CD14-positive monocyte (primary cell): ENCODE results near the gene SCNN1B. TPM values are rescaled to one million over a fixed set of nuclear protein-coding genes. Genes with fewer than 3 reads are reported as not detected.

Source experiments
- DNase-seq, 3 donors: peaks; one replicate each; pipeline ENCODE4 v3.0.0-alpha.2; 2011 to 2022
- H2AFZ ChIP-seq: 2 replicates; pipeline ENCODE4 v1.6.0; 2012; ENCODE audit warnings: mild to moderate bottlenecking, low read depth, low read length, inconsistent platforms; ENCODE audit not compliant: insufficient read depth, poor library complexity, severe bottlenecking
- H3K27ac ChIP-seq, 2 donors: 1 replicate in 1 of 2; 2 replicates in 1 of 2; pipeline ENCODE4 v1.5.1; 2012 to 2013; ENCODE audit warnings: low read length in 2 of 2, control low read depth in 1 of 2, inconsistent platforms in 1 of 2, low read depth in 1 of 2, mild to moderate bottlenecking in 1 of 2
- H3K27me3 ChIP-seq, 2 donors: one replicate each; pipeline versions ENCODE4 v1.6.0 to v1.6.1; 2011 to 2013; ENCODE audit warnings: low read length in 2 of 2; ENCODE audit not compliant: control insufficient read depth in 2 of 2, insufficient read depth in 2 of 2
- H3K36me3 ChIP-seq, 2 donors: replicated peaks in 1 of 2; 1 replicate in 1 of 2; 2 replicates in 1 of 2; pipeline versions ENCODE4 v1.5.1 to v1.6.1; 2012 to 2013; ENCODE audit warnings: low read length in 2 of 2, control low read depth in 1 of 2, inconsistent platforms in 1 of 2, mild to moderate bottlenecking in 1 of 2; ENCODE audit not compliant: insufficient read depth in 2 of 2, control insufficient read depth in 1 of 2
- H3K4me1 ChIP-seq, 2 donors: 1 replicate in 1 of 2; 2 replicates in 1 of 2; pipeline versions ENCODE4 v1.5.1 to v1.6.1; 2012 to 2013; ENCODE audit warnings: low read length in 2 of 2, control low read depth in 1 of 2, inconsistent platforms in 1 of 2, mild to moderate bottlenecking in 1 of 2, moderate library complexity in 1 of 2; ENCODE audit not compliant: insufficient read depth in 2 of 2, control insufficient read depth in 1 of 2
- H3K4me2 ChIP-seq: replicated peaks from 2 replicates; pipeline ENCODE3; 2012; ENCODE audit warnings: low read length, moderate library complexity, mild to moderate bottlenecking; ENCODE audit not compliant: poor library complexity, severe bottlenecking; ENCODE audit errors: extremely low read depth
- H3K4me3 ChIP-seq, 3 experiments: fragments of 200-600 bp in 1 of 3; sonication (generic) in 1 of 3; replicated peaks in 1 of 3; 1 replicate in 2 of 3; 2 replicates in 1 of 3; pipeline ENCODE4 v1.5.1; 2011 to 2013; ENCODE audit warnings: low read length in 3 of 3, mild to moderate bottlenecking in 3 of 3, control low read depth in 2 of 3, low read depth in 2 of 3, inconsistent platforms in 1 of 3, moderate library complexity in 1 of 3
- H3K79me2 ChIP-seq: 2 replicates; pipeline ENCODE4 v1.6.0; 2012; ENCODE audit warnings: mild to moderate bottlenecking, control low read depth, inconsistent platforms, low read length, moderate library complexity; ENCODE audit not compliant: insufficient read depth
- H3K9ac ChIP-seq: 2 replicates; pipeline ENCODE4 v1.6.0; 2017; ENCODE audit warnings: low read length, mild to moderate bottlenecking; ENCODE audit not compliant: insufficient read depth, poor library complexity, severe bottlenecking
- H3K9me3 ChIP-seq, 2 donors: replicated peaks in 1 of 2; 1 replicate in 1 of 2; 2 replicates in 1 of 2; pipeline versions ENCODE4 v1.5.1 to v1.6.1; 2012 to 2013; ENCODE audit warnings: low read length in 2 of 2, control low read depth in 1 of 2; ENCODE audit not compliant: control insufficient read depth in 1 of 2, insufficient read depth in 1 of 2
- H4K20me1 ChIP-seq: 2 replicates; pipeline ENCODE4 v1.6.0; 2012; ENCODE audit warnings: mild to moderate bottlenecking, low read length, control low read depth, moderate library complexity; ENCODE audit not compliant: insufficient read depth
- H3K27ac Mint-ChIP-seq, 7 donors: one replicate each; pipeline ENCODE4 v1.8.0; 2020; ENCODE audit warnings: mild to moderate bottlenecking in 7 of 7, mixed read lengths in 7 of 7, moderate library complexity in 6 of 7, inconsistent platforms in 2 of 7
- H3K27me3 Mint-ChIP-seq, 3 donors: one replicate each; pipeline ENCODE4 v1.8.0; 2021 to 2022; ENCODE audit warnings: low read depth in 3 of 3, mild to moderate bottlenecking in 3 of 3, mixed read lengths in 3 of 3, moderate library complexity in 3 of 3, inconsistent platforms in 1 of 3
- H3K36me3 Mint-ChIP-seq, 2 donors: one replicate each; pipeline ENCODE4 v1.8.0; 2020; ENCODE audit warnings: mixed read lengths in 2 of 2, inconsistent platforms in 1 of 2, mild to moderate bottlenecking in 1 of 2
- H3K4me1 Mint-ChIP-seq: one replicate; pipeline ENCODE4 v1.8.0; 2020; ENCODE audit warnings: mild to moderate bottlenecking, mixed read lengths
- H3K4me3 Mint-ChIP-seq, 2 donors: one replicate each; pipeline ENCODE4 v1.8.0; 2020; ENCODE audit warnings: mild to moderate bottlenecking in 2 of 2, mixed read lengths in 2 of 2, moderate library complexity in 1 of 2
- H3K9me3 Mint-ChIP-seq, 7 donors: one replicate each; pipeline ENCODE4 v1.8.0; 2020 to 2022; ENCODE audit warnings: mixed read lengths in 7 of 7, mild to moderate bottlenecking in 6 of 7, moderate library complexity in 6 of 7, inconsistent platforms in 2 of 7
- CTCF ChIP-seq: fragments of 200-600 bp; IDR thresholded peaks from one replicate; pipeline ENCODE4 v1.8.0; 2022; ENCODE audit warnings: antibody characterized with exemption, mild to moderate bottlenecking
- WGBS: methylation state at CpG from one replicate; pipeline ENCODE4 v1.1.5; 2013; ENCODE audit warnings: missing lambda C conversion rate; ENCODE audit not compliant: insufficient coverage; 5-methylcytosine and 5-hydroxymethylcytosine counted together
- intact Hi-C, 2 donors: fragments of 100-400 bp; cut with micrococcal nuclease; formaldehyde crosslinking; loops; one replicate each; pipeline versions ENCODE4 v1.15.0 to v1.15.1; 2023
- polyA plus RNA-seq, 3 donors: library from polyadenylated mRNA; depleted of rRNA in 1 of 3; unstranded in 2 of 3; stranded (reverse) in 1 of 3; fragments of 300-500 nt in 2 of 3; fragments of >200 nt in 1 of 3; fragmentation: Illumina TruSeq in 2 of 3; gene quantifications; 1 replicate in 2 of 3; 2 replicates in 1 of 3; pipeline ENCODE4 v1.2.3, GENCODE V29; 2012 to 2021

The SCNN1B gene
- polyA plus RNA-seq, 3 donors = not detected

GRCh38 chr16:23353440-23353839 is 51.3 kb downstream of the SCNN1B start:
- no peak for TF ChIP-seq CTCF
- H3K4me3 Mint-ChIP-seq = no peak overlapping the region
- Histone ChIP-seq H3K9ac (no peak overlapping the region), H3K36me3 (no peaks in the 10 kb centered on the region), H3K4me3 (no peak overlapping the region), H3K27ac (no peak overlapping the region), H3K4me1 (no peaks in the 10 kb centered on the region), H3K79me2 (no peaks in the 10 kb centered on the region), H3K4me2 (no peak overlapping the region), H3K9me3 (peaks cover 0 to 3% of the 10 kb centered on the region in 2 donors), H2AFZ (no peak overlapping the region), H4K20me1 (no peaks in the 10 kb centered on the region), H3K27me3 (no peaks in the 10 kb centered on the region)
- no peaks in the 10 kb centered on the region for H3K36me3 Mint-ChIP-seq
- H3K27ac Mint-ChIP-seq = no peak overlapping the region
- peaks cover 1 to 7% (median 3%) of the 10 kb centered on the region in 3 donors for H3K27me3 Mint-ChIP-seq
- peaks cover 0 to 5% (median 1%) of the 10 kb centered on the region in 7 donors for H3K9me3 Mint-ChIP-seq
- H3K4me1 Mint-ChIP-seq = no peaks in the 10 kb centered on the region
- intact Hi-C loops = no loop called here
- DNase-seq = no peak

- no peaks in the 10 kb centered on the region for H3K36me3 Mint-ChIP-seq
- Histone ChIP-seq H3K27me3 (no peaks in the 10 kb centered on the region), H3K4me3 (no peak overlapping the region), H3K79me2 (no peaks in the 10 kb centered on the region), H2AFZ (no peak overlapping the region), H3K9me3 (peaks cover 0 to 3% of the 10 kb centered on the region in 2 donors), H4K20me1 (no peaks in the 10 kb centered on the region), H3K4me2 (no peak overlapping the region), H3K4me1 (no peaks in the 10 kb centered on the region), H3K27ac (no peak overlapping the region), H3K36me3 (no peaks in the 10 kb centered on the region), H3K9ac (no peak overlapping the region)
- TF ChIP-seq CTCF = no peak
- H3K4me3 Mint-ChIP-seq = no peak overlapping the region
- peaks cover 0 to 5% (median 1%) of the 10 kb centered on the region in 7 donors for H3K9me3 Mint-ChIP-seq
- no peaks in the 10 kb centered on the region for H3K4me1 Mint-ChIP-seq
- peaks cover 1 to 7% (median 3%) of the 10 kb centered on the region in 3 donors for H3K27me3 Mint-ChIP-seq
- intact Hi-C loops = no loop called here
- no peak overlapping the region for H3K27ac Mint-ChIP-seq
- 94% methylated on average over 9 of the region's 9 CpGs for WGBS
- no peak for DNase-seq
Observed at GRCh38 chr16:23354246-23354645, 52.1 kb downstream of the SCNN1B start.
